Lung microvascular endothelial cell (primary cell): ENCODE results near the gene BICC1. TPM values are rescaled to one million over a fixed set of nuclear protein-coding genes. Genes with fewer than 3 reads are reported as not detected.

Source experiments
- DNase-seq, 2 donors: peaks; one replicate each; pipeline versions ENCODE4 v3.0.0 to v3.0.0-alpha.2; 2010; ENCODE audit warnings: low read depth in 2 of 2
- total RNA-seq: library from RNA; depleted of rRNA; stranded (reverse); fragments of >200 nt; gene quantifications from 2 replicates; pipeline ENCODE4 v1.2.1, GENCODE V29; 2014

The BICC1 gene
- total RNA-seq, 1 donor from 2014 or later: 0.20 TPM

DNA sequence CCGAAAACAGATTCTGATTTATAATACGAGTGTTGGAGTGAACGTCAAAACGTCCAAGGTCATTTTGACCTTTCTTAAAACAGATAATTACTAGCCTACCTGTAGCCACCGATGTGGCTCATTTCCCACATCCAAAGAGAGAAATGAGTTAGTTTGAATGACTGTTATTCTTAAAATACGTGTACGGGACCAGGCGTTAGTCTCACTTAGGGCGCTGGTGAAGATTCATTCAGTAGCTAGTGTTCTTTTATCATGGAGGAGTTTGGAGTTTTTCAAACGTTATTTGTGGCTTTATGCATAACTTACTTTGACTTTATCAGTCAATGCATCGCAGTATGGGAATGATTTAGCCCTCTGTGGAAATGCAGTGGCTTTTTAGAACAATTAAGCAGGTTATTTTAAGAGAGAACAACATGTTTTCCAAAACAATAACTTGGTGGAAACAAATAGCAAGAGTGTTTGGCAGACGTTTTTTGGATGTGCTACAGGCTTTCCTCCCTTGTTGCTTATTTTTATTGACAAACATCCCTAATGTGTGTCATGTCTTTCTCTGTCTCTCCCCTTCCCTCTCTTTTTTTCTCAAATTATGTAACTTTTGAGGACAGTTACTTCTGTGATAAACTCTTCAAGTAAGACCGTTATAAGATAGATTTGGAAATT is 1.6 kb downstream of the BICC1 start:
- no peak for DNase-seq

DNA sequence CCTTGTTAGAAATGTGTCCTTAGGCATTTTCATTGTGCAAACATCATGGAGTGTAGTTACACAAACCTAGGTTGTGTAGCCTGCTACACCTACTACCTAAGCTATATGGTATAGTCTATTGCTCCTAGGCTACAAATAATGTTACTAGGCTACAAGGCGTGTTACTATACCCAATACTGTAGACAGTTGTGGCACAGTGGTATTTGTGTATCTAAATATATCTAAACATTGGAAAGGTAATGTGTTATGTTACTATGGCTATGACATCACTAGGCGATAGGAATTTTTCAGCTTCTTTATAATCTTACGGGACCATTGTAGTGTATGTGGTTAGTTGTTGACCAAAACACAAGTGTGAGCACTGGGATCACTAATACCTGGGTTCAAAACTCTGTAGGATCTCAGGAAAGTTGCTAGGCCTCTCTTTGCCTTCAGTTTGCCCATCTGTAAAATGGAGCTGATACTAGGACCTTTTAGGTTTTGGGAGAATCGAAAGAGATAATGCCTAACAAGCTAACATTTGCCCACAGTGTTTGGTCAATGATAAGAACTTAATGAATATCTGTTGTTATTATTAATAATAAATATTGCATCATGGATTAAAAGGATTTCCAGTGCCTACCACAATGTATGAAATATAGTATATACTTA is 2.7 kb downstream of the BICC1 start:
- no peak for DNase-seq

DNA sequence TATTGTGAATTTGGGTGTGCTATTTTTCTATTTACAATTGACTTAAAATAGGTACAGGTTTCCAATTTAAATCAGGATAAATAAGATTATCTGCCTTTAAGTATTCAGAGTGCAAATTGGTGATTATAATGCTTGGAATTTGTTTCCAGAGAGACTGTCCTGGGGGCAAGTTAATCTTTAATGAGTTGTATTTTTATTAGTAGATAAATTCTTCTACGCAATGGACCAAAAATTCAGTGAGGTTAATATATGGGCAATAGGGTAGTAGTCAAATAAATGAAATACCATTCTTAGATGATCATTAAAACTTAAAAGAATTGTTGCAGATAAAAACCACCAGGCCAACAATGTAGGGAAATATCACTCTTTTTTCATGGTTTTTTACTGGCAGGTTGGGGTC is 3.4 kb downstream of the BICC1 start:
- no peak for DNase-seq

DNA sequence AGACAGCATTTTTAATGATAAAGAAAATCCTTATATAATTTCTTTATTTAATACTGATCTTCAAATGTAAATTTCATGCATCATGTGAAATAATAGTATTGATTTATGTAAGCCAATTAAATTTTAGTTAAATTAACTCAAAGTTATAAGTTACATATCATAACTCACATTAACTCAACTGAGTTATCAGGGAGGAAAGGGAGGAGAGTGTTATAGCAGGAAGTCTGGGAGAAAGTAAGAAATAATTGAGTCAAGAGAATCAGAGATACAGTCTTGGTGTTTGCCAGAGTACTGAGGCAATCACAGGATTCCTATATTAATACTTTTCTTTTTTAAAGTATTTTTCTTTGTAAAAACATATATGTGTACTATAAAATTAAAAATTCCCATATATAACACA is 4.0 kb downstream of the BICC1 start:
- no peak for DNase-seq

DNA sequence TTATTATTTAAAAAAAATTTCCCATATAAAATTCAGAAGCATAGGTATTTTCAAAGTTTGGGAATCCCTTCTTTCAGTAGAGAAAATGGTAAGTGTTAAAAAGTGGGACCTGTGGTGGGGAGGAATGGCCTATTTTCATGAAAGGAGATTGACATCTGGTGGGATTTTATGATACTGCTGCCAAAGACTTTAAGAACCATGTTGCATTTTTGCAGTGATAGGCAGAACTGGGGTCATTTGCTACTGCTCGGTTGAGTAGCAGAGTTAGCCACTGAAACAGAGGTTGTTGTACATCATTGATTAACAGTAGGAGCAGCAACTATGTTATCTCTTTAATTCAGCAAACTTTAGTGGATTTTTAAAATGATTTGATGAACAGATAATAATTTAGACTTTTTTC is 4.4 kb downstream of the BICC1 start:
- DNase-seq: no peak

DNA sequence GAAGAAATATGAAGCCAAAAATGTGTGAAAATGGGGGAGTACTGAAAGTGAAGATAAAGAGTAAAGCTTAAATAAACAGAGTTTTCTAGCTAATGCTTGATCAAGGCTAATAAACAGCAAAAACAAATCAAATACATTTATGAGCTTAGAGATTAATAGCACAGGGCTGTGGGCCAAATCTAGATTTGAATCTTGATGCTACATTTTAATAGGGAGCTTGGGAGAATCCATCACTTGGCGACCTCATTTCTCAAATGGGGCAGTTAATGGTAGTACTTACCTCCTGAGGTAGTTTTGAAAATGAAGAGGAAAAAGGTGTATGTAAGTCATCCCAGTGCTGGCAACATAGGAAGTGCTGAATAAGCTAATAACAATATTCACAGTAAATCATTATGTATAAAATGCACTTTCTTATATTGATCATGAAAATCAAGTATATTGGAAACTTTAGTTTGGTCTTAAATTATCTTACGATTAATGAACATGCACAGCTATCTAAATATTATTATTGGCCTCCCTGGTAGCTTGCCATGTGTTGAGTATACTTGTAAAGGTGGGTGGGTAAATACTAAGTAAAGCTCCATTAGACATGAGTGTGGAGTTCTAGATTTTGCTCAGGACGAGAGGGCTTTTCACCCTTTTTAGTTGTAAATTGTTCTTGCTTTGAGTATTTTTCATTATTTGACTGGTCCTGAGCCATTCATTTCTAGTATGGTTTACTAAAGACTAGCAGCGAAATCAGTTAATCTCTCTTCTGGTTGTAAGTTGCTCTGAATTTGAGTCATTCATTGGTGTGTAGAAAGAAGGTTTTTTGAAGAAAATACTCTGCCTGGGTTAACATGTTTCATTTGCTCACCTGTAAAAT is 5.1 kb downstream of the BICC1 start:
- DNase-seq: no peak

DNA sequence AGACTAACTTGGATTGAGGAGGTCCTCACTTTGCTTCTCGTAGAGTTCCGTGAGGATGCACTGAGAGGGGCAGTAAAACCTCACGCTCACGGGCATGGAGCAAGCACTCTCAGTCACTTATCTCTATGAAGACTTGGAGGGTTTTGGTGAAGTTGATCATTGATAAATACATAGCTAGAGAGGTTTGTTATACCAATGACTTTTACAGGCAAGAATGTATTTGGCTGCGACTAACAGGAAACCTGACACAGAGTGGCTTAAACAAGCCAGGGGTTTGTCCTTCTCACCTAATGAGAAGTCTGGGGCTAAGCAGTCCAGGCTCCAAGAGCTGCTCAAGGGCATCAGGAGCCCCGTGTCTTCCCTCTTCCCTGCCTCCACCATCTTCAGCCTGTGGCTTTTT is 6.1 kb downstream of the BICC1 start:
- no peak for DNase-seq

DNA sequence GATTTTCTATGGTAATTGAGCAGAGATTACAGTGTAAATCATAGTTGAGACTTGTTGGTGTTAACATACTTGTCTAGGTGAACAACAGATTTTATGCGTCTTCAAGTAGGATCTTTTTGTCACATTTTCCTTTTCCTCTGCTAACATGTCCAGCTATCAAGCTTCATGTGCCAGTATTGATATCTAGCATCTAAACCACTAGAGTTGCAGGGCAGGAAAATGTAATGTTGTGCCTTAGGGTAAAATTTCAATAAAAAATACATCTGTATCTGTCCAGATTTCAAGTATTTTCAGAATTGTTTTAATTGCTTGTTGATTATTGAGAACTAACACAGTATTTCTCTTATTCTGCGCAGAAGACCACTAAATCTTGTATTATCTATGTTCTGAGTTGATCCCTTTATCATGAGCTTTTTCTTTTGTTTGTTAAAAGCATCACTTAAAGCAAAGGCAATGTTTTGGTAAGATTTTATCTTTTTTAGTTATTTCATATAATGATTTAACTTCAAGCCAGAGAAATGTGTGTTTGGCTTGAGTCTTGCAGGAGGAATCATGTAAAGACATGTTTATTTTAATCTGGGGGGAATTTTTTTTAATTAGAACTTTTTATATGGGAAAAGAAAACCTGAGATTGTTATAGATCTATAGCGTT is 16.5 kb downstream of the BICC1 start:
- DNase-seq: no peak

DNA sequence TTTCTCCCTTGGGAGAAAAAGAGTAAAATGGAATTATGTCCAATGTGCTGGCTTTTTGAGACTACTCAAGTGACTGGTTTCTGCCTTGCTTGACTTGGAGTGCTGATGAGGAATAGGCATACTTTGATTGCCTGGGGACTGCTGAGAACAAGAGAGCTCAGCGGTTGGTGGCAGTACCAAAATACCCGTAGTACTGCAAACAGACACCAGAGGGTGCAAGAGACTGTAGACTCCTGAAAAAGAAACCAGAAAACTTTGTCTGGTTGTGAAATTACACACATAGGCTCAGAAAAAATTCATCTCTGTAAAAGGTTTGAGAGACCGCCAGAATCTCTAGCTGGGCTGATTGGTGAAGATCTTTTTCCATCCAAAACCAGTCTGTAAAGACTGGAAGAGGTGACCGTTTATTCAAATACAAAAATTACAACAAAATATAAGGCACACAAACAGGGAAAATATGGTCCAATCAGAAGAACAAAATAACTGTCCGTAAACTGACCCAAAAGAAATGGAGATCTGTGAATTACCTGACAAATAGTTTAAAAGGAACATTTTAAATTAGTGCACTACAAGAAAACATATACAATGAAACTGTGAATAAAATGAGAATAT is 18.5 kb downstream of the BICC1 start:
- DNase-seq: peak; percentile 55 to 63

DNA sequence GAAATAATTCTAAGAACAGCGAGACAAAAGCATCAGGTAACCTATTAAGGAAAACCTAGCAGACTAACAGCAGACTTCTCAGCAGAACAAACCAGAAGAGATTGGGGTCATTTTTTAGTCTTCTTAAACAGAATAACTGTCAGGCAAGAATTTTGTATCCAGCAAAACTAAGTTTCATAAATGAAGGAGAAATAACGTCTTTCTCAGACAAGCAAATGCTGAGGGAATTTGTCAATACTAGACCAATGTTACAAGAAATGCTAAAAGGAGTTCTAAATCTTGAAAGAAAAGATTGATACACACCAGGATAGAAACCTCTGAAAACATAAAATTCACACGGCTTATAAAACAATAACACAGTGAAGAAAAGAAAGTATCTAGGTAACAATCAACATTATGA is 22.6 kb downstream of the BICC1 start:
- DNase-seq: no peak

DNA sequence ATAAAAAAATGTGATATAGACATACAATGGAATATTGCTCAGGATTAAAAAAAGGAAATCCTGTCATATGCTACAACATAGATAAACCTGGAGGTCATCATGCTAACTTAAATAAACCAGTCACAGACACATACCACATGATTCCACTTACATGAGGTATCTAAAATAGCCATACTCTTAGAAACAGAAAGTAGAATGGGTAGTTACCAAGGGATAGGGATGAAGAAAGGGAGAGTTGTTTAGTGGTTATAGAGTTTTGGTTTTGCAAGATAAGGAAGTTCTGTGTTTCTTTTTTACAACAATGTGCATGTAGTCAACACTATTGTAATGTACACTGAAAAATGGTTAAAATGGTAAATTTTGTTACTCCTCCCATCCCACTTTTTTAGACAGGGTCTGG is 30.5 kb downstream of the BICC1 start:
- no peak for DNase-seq

DNA sequence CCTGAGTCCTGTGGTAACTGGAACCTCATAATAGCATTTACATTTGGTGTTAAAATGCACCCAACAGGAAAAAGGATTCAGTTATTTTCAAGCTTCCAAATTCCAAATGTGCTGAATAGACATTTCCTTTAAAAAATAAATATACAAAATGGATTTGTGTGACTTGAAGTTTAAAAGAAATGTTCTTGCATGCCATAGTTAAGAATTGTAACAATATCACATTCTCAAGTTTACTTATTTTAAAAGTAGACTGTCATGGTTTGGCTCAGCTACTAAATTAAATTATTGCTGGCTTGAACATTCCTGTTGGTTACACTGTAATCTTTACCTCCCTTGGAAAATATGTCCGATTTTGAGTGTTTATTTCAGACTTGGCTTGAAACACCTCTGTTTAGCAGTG is 31.5 kb downstream of the BICC1 start:
- DNase-seq: no peak

DNA sequence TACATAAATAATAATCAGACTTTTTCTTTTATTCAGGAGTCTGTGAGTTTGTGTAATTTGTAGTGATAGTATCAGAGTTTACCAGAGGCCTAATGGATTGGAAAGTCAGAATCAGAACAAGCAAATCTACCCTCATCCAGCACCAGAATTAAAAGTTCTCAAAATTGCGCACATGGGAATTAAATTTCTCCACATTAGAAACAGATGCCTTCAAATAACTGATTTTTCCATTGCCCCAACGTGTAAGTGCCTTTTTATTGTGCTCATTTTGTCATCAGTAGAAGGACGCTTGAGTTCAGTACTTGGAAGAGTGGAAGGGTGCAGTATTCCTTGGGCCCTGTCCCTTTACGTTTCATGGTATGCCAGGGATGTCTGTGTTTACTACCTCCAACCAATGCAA is 32.8 kb downstream of the BICC1 start:
- DNase-seq: no peak

DNA sequence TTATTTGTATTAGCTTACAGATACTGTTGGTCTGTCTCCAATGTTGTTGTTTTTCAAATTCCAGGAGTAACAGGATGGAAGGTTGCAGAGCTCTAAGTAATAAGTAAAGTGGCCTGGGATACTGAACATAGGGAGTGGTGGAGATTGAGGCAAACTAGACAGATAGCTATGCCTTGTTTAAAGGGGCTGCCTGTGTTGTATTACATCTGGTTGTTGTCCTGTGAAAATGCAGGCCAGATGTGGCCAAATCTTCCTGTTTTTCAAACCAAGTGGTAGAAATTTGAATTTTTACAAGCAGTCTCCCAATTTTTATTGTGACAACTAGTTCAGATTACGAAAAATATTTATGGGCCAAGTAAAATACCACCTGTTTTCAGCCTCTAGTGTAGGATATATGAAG is 33.5 kb downstream of the BICC1 start:
- no peak for DNase-seq

DNA sequence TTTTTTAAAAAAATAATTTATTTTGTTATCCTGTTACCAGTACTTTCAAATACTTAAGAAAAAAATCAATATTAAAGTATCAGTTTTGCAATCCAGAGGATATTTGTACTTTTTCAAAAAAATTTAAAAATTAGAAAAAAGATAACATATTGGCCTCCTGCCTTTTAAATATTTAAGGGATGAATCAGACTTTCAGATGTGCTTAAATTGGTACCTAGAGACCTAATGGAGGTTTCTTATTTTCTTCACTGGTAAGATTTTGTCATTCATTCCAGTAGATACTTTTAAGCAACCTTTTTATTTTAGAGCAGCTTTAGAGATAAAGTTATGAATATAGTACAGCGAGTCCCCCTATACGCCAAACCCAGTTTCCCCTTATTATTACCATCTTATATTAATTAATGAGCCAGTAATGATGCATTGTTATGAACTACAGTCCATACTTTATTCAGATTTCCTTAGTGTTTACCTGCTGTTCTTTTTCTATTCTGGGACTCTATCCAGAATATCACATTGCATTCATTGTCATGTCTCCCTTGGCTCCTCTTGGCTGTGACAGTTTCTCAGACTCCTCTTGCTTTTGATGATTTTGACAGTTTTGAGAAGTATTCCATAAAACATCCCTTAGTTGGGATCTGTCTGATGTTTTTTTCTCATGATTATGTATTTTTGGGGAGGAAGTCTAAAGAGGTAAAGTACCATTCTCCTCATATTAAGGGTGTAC is 34.2 kb downstream of the BICC1 start:
- DNase-seq: no peak

DNA sequence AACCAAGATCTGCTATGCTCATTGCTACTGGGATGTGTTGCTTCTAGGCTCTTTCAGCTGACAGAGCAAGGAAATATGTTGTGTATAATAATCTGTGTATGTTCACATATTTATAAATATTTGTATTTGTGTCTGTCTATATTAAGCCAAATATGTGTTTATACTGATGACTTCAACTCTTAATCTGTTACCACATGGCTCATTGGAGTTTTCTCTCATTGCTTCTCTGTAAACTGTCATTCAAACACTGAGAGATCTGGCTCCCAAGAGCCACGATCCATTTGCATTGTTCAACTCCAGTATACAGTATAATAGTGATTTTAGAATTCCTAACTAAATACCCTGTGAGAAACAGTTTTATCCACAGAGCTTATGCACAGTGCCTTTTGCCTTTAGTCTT is 35.3 kb downstream of the BICC1 start:
- DNase-seq: no peak

DNA sequence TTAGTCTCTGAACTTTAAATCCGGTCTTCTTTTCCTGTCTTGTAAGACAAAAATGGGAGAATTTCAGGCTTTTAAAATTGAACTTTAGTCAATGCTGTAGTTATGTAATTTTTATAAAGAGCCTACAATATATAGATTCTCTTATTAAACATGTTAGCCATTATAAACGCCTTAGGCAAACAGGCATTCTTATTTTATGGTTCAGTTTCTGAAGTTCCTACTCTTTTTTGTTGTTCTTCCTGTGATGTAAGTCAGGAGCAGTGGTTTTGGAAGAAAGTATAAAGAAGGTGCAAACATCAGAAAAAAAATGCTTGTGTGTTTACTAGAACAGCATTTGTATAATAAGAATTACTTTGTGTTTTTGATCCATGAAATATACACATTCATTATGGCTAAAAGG is 41.6 kb downstream of the BICC1 start:
- no peak for DNase-seq

DNA sequence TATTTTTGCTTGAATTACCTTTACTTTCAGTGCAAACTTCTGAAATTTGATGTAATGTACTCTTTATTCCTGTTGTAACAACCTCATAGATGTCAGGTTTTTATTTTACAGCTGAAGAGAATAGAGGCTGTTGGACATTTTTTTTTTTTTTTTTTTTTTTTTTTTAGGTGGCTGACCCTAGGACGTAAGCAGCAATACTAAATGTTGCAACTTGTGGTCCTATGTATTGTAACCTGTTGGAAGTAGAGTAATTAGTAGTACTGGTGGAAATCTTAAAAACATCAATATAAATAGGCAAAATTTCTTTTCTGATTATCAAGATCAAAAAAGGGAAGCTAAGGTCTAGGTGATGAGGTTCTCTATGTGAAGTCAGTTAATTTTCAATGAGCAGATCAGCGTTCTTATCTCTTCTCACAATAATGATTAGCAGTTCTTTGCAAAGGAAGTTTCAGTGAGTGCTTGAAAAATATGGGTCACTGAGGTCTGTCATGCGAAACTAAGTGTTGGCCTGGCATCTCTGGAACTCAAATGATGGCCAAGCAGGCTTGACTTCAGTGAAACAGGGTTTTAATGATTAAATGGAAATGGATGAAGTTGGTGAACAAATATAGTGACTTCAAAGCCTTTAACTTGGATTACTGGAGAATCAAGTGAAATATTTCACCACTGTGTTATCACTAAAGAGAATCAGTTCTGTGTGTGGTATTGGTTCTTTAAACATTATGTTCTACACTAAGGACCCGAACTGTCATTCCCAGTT is 42.7 kb downstream of the BICC1 start:
- DNase-seq: no peak

DNA sequence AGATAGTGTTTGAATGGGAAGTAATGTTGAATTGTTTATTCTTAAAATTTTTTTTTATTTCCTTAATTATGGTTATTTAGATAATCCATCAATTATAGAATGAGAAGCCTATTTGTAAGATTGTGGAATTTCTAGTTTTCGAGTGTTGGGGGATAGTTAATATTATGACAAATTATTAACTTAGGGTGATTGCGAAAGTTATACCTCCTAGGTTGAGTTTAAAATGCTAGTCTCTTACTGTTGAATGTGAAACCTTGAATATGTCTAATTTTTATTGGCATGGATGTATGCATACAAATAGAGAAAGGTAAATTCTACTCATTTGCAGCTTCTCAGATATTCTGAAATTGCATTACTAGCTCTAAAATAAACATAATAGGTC is 43.2 kb downstream of the BICC1 start:
- DNase-seq: no peak

DNA sequence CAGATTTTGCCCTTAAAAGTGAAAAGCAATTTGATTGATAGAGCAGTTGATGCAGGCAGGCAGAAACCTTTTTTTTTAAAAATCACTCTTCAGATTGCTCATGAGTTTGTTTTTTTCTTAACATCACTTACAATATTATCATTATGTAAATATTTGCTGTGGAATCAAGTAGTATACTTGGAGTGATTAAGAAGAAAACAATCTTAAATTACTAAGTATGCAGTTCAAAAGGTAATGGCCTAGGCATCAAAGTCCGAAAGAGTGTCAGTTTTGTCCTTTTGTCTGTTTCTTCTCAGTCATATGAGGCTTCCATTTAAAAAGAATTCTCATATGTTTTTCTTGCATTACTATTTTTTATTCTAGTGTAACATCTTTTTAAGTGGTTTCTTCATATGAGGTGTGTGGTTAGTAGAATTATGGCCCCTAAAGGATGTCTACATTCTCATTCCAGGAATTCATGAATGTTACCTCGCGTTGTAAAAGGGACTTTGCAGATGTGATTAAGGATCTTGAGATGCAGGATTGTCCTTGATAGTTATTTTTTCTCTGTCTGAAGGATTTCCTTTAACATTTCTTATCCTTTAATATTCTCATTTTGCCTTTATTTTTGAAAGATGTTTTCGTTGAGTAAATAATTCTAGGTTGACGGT is 44.0 kb downstream of the BICC1 start:
- DNase-seq: no peak
